CD4-positive, alpha-beta T cell treated with Interleukin-15 for 4 hours (primary cell): Measurements from ENCODE around the gene CAMKMT.
"Not testable (repeated sequence)": the region's sequence is repeated elsewhere in the genome, so short reads cannot be mapped to it uniquely, and the experiment has no call there.

Experiments
- DNase-seq: peaks from one replicate; pipeline ENCODE4 v3.0.0-alpha.2; 2020; ENCODE audit warnings: low spot score

The CAMKMT gene

GRCh38 chr2:44505664-44506063 lies 143.9 kb downstream of the CAMKMT start:
- DNase-seq: not testable (repeated sequence)

GRCh38 chr2:44510246-44510645 lies 148.5 kb downstream of the CAMKMT start:
- no peak for DNase-seq

DNA sequence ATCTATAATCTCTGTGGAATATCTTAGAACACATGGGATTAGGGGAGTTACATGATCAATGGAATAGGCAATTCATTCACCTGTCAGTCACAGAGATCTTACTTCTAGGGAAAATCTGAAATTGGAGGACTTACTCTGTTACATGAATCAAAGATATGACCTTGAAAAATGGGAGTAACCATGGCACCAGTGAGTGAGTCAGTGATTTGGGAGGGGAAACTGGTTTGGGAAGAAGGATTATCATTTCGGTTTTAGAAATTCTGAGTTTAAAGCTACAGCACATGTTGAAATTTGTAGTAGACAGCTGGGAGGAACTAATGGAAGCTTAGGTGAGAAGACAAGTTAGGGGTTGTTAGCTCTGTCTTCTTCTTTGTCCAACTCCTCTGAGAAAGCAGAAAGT lies 153.7 kb downstream of the CAMKMT start:
- no peak for DNase-seq

DNA sequence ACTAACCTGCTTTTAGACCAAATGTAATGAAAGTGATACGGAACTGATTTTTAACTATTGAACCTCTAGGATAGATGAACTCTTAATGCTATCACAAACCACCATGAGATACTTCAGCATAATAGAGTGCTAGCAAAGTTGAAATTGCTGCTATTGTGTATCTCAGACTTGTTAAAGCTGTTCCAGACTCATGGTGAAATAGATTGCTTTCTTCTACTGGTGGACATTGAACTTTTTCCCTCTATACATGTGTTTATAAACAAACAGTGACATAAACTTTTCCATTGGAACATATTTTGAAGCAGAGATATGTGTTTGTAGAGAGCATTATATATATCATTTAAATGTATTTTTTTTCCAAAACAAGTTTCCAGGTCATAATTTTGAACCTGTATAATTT lies 157.3 kb downstream of the CAMKMT start:
- DNase-seq: no peak

GRCh38 chr2:44522846-44523245 lies 161.1 kb downstream of the CAMKMT start:
- DNase-seq: no peak

DNA sequence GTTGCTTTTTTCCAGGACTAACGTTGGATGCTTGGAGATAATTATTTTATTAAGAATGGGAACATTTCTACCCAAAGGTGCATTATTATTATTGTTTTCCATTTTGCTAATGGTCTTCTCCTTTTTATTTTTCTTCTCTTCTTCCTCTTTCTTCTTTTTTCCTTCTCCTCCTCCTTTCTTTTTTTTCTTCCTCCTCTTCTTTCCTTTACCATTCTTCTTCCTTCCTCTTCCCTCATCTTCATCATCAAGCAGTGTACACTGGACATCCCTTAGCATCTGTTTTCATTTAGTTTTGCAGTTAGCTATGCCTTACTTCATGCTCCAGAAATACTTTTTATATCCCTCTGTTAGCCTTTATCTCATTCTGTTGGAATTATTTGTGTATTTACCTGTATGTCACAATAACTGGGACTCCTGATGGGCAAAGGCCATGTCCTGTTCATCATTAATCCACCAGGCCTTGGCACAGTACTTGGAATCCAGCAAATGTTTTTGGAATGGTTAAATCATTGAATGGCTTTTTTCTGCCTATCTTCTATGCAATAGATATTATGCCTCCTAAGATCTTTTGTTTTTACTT lies 162.7 kb downstream of the CAMKMT start:
- DNase-seq: no peak

DNA sequence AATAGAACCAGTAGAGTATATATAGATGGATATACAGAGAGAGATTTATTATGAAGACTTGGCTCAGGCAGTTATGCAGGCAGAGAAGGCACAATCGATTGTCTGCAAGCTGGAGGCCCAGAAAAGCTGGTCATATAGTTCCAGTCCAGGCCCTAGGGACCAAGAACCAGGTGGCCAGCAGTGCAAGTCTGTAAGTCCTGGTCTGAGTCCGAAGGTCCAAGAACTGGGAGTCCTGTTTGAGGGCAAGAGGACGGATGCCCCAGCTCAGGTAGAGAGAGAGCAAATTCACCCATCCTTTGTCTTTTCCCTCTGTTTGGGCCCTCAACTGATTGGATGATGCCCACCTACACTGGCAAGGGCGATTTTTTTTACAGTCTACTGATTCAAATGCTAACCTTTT lies 164.6 kb downstream of the CAMKMT start:
- no peak for DNase-seq

DNA sequence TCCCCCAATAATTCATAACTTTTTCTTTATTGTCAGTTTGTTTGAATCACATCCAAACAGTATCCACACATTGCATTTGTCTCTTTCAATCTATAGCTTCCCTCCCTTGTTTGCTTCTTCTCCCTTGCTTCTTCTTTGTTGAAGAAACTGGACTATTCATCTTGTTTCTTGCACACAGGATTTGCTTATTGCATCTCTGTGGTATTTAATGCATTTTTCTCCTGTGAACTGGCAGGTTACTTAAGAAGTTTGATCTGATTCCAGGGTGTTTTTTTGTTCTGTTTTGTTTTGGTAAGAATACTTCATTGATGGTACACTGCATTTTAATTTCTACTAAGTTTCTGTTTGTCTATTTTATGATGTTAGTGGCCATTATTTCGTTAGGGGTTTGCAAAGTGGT lies 166.8 kb downstream of the CAMKMT start:
- no peak for DNase-seq

DNA sequence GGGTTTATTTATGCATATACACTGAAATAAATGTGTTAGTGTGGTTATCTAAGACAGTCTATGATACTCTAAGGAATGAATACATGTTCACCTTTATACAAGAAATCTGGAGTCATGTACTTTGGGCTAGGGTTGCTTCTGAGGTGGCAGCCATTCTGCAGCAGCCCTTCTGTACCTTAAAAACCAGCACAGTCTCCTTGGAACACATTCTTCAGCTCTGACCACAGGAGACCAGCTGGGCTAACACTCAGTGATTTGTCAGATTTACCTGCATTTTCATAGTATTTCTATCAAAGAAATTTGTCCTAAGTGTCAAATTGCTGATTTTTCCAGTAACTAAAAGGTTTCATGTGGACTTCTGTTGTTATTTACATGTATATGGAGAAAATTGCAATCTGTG lies 167.7 kb downstream of the CAMKMT start:
- DNase-seq: no peak

- DNase-seq: no peak
Measured at GRCh38 chr2:44531289-44531688, 169.5 kb downstream of the CAMKMT start.

DNA sequence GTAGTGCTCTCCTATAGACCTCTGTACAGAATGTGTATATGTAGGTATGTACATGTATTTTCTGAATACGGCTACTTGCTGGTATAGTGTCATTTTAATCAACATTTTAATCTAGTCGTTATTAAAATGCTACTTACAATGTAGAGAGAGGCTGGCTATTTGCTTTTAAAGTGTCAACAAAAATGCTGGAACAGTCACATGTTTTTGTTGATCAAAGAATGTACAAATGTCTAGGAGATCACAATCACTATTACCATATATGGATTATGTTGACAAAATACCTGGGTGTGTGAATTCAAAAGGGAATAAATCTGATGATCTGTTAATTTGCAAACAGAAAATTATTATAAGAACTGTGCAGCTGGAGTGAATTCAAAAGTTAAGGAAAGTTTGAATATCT lies 170.3 kb downstream of the CAMKMT start:
- DNase-seq: no peak

DNA sequence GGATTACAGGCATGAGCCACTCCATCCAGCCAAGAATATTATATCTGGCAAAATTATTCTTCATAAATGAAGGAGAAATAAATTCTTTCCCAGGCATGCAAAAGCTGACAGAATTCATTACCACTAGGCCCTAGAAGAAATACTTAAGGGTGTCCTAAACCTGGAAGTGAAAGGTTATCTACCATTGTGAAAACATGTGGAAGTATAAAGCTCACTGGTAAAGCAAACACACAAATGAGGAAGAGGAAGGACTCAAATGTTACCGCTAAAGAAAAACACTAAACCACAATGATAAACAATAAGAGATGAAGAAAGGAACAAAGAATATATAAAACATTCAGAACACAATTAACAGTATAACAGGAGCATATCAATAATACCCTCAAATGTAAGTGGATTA lies 171.8 kb downstream of the CAMKMT start:
- DNase-seq: no peak

GRCh38 chr2:44535376-44535775 lies 173.6 kb downstream of the CAMKMT start:
- no peak for DNase-seq

GRCh38 chr2:44537264-44537663 lies 175.5 kb downstream of the CAMKMT start:
- no peak for DNase-seq

DNA sequence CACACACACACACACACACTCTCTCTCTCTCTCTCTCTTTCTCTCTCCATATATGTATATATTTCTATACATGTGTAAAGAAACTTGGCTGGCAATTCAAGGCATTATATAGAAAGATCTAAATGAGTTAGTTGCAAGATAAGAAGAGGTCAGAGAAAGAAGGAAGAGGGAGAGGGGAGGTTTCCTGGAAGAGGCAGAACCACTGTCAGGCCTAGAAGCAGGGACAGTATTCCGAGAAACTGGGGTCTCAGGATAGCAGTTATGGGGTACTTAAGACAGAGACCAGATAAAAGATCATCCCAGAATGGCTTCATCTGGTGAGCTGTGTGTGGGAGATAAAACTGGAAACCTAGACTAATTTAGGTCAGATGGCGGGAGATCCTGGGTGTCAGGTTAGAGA lies 180.8 kb downstream of the CAMKMT start:
- DNase-seq: no peak

- no peak for DNase-seq
Measured at GRCh38 chr2:44543773-44544725, 182.3 kb downstream of the CAMKMT start.

DNA sequence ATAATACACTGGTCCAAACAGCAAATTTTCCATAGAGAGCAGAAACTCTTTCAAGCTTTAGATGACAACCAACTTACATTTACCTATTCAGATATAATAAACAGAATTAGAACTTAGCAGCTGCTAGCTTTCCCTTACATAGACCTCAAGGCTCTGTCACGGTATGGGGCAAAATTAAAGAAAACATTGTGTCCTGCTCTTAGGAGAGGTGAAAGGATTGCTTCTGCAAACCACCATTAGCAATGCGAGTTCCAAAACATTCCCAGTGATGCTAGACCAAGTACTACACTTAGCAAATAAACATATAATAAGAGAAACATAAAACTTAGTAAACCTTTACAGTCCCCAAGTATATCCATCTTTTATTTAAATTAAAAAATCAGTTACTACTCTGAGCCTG lies 183.3 kb downstream of the CAMKMT start:
- DNase-seq: no peak

GRCh38 chr2:44546459-44547127 lies 184.8 kb downstream of the CAMKMT start:
- no peak for DNase-seq

- DNase-seq: no peak
Measured at GRCh38 chr2:44547718-44548117, 186.0 kb downstream of the CAMKMT start.

DNA sequence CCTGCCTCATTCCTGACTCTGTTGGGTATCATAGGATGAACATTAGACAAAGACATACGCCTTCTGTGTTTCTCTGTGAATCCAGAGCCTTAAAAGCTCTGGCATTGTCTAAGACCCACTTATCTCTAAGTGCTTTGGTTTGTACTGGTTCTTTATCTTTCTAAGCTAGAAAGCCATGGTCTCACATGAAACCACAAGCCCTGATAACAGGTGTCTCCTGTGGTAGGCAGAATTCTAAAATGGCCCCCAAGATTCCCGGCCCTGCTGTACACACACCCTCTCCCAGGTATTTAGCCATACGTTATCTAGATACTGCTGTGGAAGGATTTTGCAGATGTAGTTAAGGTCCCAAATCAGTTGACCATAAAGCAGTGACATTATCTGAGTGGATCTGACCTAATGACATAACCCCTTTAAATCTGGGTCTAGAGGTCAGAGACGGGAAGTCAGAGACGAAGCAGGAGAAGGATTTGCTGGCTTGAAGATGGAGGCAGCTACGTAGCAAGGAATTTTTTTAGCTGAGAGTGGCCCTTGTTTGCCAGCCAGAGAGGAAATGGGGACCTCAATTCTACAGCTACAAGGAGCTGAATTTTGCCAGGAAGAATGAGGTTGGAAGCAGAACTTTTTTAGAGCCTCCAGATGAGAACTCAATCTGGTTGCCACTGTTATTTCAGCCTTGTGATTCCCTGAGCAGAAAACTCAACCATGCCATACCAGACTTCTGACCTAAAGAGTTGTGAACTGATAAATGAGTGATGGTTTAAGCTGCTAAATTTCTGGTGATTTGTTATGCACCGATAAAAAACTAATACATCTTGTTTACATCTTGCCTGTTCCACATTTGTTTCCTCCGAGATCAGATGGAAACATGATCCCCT lies 186.7 kb downstream of the CAMKMT start:
- DNase-seq: no peak

DNA sequence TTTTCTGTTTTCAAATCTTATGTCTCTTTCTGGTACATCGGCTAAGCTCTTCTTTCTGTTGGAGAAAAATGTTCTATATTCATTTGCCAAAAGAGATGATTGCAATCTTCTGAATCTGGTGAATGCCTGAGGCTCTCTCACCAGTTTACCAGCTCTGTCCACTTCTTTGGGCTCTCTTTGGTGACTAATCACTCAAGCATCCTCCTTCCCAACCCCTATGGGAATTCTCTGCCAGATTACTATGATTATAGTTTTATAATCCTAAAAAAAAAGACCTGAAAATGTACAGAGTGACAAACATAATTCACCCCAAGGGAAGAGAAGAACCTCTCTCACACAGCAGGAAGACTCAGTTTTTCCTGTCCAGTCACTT lies 187.3 kb downstream of the CAMKMT start:
- no peak for DNase-seq

DNA sequence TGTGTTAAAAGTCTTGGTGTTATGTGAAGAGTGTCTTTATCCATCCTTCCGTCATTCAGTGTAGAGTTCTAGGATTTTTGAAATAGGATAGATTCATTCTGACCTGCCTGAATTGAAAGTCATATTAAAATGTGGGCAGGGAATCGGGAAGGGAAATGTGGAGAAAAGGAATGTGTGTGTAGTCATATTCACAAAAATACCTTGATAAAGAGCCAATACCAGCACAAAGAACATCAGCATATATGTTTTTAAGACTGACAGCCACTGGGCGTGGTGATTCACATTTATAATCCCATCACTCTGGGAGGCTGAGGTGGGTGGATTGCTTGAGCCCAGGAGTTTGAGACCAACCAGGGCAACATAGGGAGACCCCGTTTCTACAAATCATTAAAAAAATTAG lies 188.1 kb downstream of the CAMKMT start:
- DNase-seq: no peak
